ENCODE measurements around the gene NMT2. TPM values are rescaled to one million over a fixed set of nuclear protein-coding genes. Genes with fewer than 3 reads are reported as not detected.

NMT2 gene
- polyA plus RNA-seq, 1 experiment, result 38.2 TPM

DNA sequence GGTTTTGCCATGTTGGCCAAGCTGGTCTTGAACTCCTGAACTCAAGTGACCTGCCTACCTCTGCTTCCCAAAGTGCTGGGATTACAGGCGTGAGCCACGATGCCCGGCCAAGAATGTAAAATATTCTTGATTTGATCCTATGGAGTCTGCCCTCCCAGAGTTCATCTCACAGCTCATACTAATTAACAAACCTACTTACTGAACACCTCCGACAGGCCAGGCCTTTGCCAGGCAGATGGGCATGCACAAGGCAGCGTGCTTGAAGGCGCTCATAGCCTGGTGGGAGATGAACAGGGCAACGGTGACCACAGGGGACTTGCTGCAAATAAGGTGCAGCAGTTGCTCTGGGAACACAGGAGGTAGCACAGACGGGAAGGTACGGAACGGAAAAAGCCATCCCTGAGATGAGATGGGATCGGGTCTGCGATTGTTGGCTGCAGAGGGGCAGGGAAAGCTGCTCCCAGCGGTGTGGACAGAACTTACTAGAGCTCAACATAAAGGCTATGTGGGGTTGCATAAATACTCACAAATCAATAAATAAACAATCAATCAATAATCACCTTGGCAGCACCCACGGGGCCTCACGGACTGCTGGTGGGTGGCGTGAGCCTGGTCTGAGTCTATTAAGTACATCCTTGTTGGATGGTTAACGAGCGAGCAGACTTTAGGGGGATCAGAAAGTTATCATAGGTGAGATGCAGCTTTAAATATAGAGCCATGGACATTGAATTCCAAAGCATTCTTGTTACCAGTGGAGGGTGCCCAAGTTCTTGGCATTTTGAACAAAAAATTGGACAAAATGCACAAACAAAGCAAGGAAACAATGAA is 84.6 kb downstream of the NMT2 start:
- ChIA-PET CTCF (no interaction called here), POLR2A (no interaction called here)
- peak overlapping the region; percentile 71 for H3K27ac ChIP-seq (ENCODE audit: low read depth, low read length)
- peak overlapping the region; percentile 53 for H3K4me3 ChIP-seq (ENCODE audit: low read depth, low read length)
- peaks cover 1% of the 10 kb centered on the region for H3K27me3 ChIP-seq (ENCODE audit: control insufficient read depth, insufficient read depth, low read length)
- no peak for DNase-seq (ENCODE audit: low read depth, low spot score)
- TF ChIP-seq, protein P1, sequence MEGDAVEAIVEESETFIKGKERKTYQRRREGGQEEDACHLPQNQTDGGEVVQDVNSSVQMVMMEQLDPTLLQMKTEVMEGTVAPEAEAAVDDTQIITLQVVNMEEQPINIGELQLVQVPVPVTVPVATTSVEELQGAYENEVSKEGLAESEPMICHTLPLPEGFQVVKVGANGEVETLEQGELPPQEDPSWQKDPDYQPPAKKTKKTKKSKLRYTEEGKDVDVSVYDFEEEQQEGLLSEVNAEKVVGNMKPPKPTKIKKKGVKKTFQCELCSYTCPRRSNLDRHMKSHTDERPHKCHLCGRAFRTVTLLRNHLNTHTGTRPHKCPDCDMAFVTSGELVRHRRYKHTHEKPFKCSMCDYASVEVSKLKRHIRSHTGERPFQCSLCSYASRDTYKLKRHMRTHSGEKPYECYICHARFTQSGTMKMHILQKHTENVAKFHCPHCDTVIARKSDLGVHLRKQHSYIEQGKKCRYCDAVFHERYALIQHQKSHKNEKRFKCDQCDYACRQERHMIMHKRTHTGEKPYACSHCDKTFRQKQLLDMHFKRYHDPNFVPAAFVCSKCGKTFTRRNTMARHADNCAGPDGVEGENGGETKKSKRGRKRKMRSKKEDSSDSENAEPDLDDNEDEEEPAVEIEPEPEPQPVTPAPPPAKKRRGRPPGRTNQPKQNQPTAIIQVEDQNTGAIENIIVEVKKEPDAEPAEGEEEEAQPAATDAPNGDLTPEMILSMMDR (IDR thresholded peaks at IDR 0.05; ENCODE audit: low read depth, low read length), result no peak
- no peaks in the 10 kb centered on the region; the same call in 1 of the 2 replicates for H3K9me3 ChIP-seq (ENCODE audit: control insufficient read depth, insufficient read depth, low read length)

DNA sequence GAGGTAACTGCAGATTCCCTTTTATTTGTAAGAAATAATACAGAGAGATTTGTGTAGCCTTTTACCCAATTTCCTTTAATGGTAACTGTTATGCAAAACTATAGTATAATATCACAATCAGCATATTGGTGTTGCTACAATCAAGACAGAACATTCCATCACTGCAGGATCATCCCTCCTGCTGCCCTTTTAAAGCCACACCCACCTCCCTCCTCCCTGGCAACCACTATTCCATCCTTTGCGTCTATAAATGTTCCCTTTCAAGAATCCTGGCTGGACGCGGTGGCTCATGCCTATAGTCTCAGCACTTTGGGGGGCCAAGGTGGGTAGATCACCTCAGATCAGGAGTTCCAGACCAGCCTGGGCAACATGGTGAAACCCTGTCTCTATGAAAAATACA is 93.1 kb downstream of the NMT2 start:
- ChIA-PET CTCF (no interaction called here), POLR2A (no interaction called here)
- DNase-seq (ENCODE audit: low read depth, low spot score), result no peak
- peaks cover 7% of the 10 kb centered on the region for H3K27me3 ChIP-seq (ENCODE audit: control insufficient read depth, insufficient read depth, low read length)
- no peaks in the 10 kb centered on the region for H3K9me3 ChIP-seq (ENCODE audit: control insufficient read depth, insufficient read depth, low read length)
- no peak overlapping the region for H3K27ac ChIP-seq (ENCODE audit: low read depth, low read length)
- TF ChIP-seq, protein P1 (IDR thresholded peaks at IDR 0.05; ENCODE audit: low read depth, low read length), result no peak
- no peak overlapping the region for H3K4me3 ChIP-seq (ENCODE audit: low read depth, low read length)

DNA sequence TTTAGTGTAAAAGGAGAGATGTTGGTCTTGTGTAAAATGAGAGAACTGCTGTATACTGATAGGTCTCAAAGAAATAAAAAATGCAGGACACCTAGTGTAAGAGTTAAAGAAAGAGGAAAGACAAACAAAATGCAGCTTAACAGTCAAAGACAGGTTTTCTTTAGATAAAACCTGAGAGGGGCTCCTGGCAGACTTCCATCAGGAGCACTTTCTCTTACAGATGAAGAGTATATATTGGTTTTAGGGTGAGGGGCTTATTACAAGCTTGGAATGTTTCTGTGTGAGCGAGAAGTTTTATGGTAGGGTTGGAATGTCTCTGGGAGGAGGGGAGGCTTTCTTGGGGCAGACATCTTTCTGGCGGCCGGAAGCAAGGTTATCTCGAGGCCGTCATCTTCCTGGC is 96.1 kb downstream of the NMT2 start:
- POLR2A ChIA-PET, result interaction anchor here (0.6 kb wide), 1 partner anchor 647 kb away, joined by 3 read pairs; no protein-coding TSS in a partner anchor
- Histone ChIP-seq H3K27ac (ENCODE audit: low read depth, low read length) (no peak overlapping the region), H3K9me3 (ENCODE audit: control insufficient read depth, insufficient read depth, low read length) (no peaks in the 10 kb centered on the region), H3K27me3 (ENCODE audit: control insufficient read depth, insufficient read depth, low read length) (peaks cover 3% of the 10 kb centered on the region), H3K4me3 (ENCODE audit: low read depth, low read length) (no peak overlapping the region)
- no peak for DNase-seq (ENCODE audit: low read depth, low spot score)
- TF ChIP-seq, protein P1 (IDR thresholded peaks at IDR 0.05; ENCODE audit: low read depth, low read length), result no peak
- CTCF ChIA-PET, result no interaction called here

DNA sequence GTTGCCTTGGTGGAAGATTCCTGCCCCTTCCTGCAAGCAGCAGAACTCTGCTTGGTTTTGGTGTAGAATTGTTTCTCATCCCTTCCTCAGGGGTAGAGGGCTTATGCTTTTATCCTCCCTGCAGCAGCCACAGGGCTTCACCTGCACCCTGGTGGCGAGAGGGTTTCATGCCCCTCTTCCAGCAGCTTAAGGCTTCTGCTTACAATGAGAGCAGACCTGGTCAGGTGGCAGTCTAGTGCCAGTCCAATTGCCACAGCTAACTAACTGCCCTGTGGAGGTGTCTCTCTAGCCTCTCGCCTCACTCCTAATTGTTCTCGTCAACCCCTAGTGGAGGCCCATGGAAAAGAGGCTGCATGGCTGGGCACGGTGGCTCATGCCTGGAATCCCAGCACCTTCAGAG is 99.3 kb downstream of the NMT2 start:
- Histone ChIP-seq H3K4me3 (ENCODE audit: low read depth, low read length) (no peak overlapping the region), H3K9me3 (ENCODE audit: control insufficient read depth, insufficient read depth, low read length) (no peaks in the 10 kb centered on the region), H3K27ac (ENCODE audit: low read depth, low read length) (no peak overlapping the region), H3K27me3 (ENCODE audit: control insufficient read depth, insufficient read depth, low read length) (peaks cover 4% of the 10 kb centered on the region)
- CTCF ChIA-PET, result no interaction called here
- DNase-seq (ENCODE audit: low read depth, low spot score), result no peak
- POLR2A ChIA-PET, result no interaction called here
- TF ChIP-seq, protein P1 (IDR thresholded peaks at IDR 0.05; ENCODE audit: low read depth, low read length), result no peak

DNA sequence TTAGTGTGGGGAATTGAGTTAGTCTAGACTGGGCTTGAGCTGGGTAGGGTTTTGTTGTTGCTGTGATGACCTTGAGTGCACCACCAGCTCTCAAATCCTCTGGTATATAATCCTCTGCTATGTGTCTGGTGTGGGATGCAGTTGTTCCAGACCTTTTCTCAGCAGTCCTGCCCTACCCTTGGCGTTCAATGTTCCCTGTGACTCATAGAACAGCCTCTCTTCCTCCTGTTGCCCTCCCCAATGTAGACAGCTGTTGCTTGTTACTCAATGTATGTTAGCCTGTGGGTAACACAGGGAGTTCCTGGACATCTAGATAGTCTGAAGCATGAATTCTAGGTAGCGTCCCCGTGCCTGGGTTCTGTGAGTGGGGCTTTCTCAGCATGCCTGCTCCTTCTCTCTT is 99.7 kb downstream of the NMT2 start:
- ChIA-PET POLR2A (no interaction called here), CTCF (no interaction called here)
- Histone ChIP-seq H3K27me3 (ENCODE audit: control insufficient read depth, insufficient read depth, low read length) (peaks cover 4% of the 10 kb centered on the region), H3K9me3 (ENCODE audit: control insufficient read depth, insufficient read depth, low read length) (no peaks in the 10 kb centered on the region), H3K4me3 (ENCODE audit: low read depth, low read length) (no peak overlapping the region), H3K27ac (ENCODE audit: low read depth, low read length) (no peak overlapping the region)
- DNase-seq (ENCODE audit: low read depth, low spot score), result no peak
- TF ChIP-seq, protein P1 (IDR thresholded peaks at IDR 0.05; ENCODE audit: low read depth, low read length), result no peak
